K562 (cell line): ENCODE data around the gene APBA2. TPM values are rescaled to one million over a fixed set of nuclear protein-coding genes. Genes with fewer than 3 reads are reported as not detected.

Experiments
- ZKSCAN8 ChIP-seq: fragments of 200-800 bp; sonication (Bioruptor generic); IDR thresholded peaks from 2 replicates; pipeline ENCODE4 v1.6.1; 2016; ENCODE audit warnings: missing genetic modification characterization, missing compliant biosample characterization
- polyA plus RNA-seq, 8 experiments: library from polyadenylated mRNA; depleted of rRNA in 4 of 8; stranded (reverse) in 5 of 8; unstranded in 3 of 8; fragments of >200 nt; fragmentation: Nextera tagmentation in 2 of 8; fragmentation: Illumina TruSeq in 1 of 8; extraction: Ambion mirVana in 2 of 8; extraction: Trizol in 1 of 8; gene quantifications; 2 replicates each; pipeline versions ENCODE4 v1.2.1 to v1.2.3, GENCODE V29; 2011 to 2014; ENCODE audit warnings: inconsistent platforms in 1 of 8, missing spikeins in 1 of 8
- total RNA-seq, 7 experiments: library from RNA; depleted of rRNA in 6 of 7; stranded (reverse); fragments of >200 nt in 6 of 7; fragmentation: Illumina TruSeq in 2 of 7; extraction: Trizol in 2 of 7; gene quantifications; 2 replicates each; pipeline versions ENCODE4 v1.2.1 to v1.2.3, GENCODE V29; 2011 to 2021; ENCODE audit warnings: low replicate concordance in 1 of 7
- TF ChIP-seq, protein P1 (sequence below), 2 experiments: IDR thresholded peaks; 2 replicates each; pipeline ENCODE4 v1.6.1; 2012; ENCODE audit warnings: improper control_type of control experiment in 2 of 2, low read depth in 2 of 2, low read length in 2 of 2, borderline replicate concordance in 1 of 2
- TF ChIP-seq, protein P2 (sequence below): fragments of 450-650 bp; IDR thresholded peaks from 2 replicates; pipeline ENCODE4 v1.6.1; 2016; ENCODE audit warnings: mild to moderate bottlenecking, moderate library complexity

The APBA2 gene
- total and polyA plus RNA-seq, 9 of the 15 experiments (the other 6 are each of a cell fraction or from before 2014, with no cell fraction given) = 0.24 to 40.9 (median 25.2) TPM

DNA sequence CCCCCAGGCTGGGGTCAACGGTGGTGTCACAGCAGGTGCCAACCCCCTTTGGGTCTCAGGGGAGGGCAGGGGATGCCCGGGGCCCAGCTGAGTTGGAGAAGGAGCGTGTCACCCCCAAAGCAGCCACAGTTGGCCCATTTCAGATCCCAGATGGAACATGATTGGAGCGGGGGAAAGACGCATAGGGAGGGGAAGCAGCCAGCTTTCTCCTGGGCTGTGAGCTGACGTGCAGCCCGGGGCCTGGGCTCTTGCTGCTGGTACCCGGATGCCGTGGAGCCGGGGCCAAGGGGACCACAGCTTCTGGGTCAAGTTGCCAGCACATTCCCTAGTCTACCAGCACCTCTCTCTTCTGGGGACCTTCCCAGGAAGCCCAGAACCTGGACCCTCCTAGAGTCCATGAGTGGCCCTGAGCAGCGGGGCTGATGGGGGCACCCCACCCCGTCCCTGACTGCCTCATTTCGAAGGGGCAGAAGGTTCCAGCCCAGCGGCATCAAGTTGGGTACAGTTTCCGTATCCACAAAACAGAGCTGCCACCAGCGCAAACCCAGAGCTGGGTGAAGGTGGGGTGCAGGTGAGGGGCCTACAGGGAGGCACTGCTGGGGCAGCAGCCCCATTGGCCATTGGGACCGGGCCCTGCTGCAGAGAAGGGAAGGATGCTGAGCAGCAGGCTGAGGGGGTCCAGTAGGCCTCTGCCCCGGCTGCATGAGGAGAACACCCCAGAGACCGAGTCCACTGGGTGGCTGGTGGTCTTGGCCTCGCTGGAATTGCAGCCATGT, 235.0 kb downstream of the APBA2 start (continued):
- TF ChIP-seq, protein P1, sequence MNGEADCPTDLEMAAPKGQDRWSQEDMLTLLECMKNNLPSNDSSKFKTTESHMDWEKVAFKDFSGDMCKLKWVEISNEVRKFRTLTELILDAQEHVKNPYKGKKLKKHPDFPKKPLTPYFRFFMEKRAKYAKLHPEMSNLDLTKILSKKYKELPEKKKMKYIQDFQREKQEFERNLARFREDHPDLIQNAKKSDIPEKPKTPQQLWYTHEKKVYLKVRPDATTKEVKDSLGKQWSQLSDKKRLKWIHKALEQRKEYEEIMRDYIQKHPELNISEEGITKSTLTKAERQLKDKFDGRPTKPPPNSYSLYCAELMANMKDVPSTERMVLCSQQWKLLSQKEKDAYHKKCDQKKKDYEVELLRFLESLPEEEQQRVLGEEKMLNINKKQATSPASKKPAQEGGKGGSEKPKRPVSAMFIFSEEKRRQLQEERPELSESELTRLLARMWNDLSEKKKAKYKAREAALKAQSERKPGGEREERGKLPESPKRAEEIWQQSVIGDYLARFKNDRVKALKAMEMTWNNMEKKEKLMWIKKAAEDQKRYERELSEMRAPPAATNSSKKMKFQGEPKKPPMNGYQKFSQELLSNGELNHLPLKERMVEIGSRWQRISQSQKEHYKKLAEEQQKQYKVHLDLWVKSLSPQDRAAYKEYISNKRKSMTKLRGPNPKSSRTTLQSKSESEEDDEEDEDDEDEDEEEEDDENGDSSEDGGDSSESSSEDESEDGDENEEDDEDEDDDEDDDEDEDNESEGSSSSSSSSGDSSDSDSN (IDR thresholded peaks at IDR 0.05; ENCODE audit: borderline replicate concordance in 1 of 2, low read depth in 2 of 2, low read length in 2 of 2) = no peak
- TF ChIP-seq ZKSCAN8 (CRISPR knock-in tag) = no peak
- TF ChIP-seq, protein P2, sequence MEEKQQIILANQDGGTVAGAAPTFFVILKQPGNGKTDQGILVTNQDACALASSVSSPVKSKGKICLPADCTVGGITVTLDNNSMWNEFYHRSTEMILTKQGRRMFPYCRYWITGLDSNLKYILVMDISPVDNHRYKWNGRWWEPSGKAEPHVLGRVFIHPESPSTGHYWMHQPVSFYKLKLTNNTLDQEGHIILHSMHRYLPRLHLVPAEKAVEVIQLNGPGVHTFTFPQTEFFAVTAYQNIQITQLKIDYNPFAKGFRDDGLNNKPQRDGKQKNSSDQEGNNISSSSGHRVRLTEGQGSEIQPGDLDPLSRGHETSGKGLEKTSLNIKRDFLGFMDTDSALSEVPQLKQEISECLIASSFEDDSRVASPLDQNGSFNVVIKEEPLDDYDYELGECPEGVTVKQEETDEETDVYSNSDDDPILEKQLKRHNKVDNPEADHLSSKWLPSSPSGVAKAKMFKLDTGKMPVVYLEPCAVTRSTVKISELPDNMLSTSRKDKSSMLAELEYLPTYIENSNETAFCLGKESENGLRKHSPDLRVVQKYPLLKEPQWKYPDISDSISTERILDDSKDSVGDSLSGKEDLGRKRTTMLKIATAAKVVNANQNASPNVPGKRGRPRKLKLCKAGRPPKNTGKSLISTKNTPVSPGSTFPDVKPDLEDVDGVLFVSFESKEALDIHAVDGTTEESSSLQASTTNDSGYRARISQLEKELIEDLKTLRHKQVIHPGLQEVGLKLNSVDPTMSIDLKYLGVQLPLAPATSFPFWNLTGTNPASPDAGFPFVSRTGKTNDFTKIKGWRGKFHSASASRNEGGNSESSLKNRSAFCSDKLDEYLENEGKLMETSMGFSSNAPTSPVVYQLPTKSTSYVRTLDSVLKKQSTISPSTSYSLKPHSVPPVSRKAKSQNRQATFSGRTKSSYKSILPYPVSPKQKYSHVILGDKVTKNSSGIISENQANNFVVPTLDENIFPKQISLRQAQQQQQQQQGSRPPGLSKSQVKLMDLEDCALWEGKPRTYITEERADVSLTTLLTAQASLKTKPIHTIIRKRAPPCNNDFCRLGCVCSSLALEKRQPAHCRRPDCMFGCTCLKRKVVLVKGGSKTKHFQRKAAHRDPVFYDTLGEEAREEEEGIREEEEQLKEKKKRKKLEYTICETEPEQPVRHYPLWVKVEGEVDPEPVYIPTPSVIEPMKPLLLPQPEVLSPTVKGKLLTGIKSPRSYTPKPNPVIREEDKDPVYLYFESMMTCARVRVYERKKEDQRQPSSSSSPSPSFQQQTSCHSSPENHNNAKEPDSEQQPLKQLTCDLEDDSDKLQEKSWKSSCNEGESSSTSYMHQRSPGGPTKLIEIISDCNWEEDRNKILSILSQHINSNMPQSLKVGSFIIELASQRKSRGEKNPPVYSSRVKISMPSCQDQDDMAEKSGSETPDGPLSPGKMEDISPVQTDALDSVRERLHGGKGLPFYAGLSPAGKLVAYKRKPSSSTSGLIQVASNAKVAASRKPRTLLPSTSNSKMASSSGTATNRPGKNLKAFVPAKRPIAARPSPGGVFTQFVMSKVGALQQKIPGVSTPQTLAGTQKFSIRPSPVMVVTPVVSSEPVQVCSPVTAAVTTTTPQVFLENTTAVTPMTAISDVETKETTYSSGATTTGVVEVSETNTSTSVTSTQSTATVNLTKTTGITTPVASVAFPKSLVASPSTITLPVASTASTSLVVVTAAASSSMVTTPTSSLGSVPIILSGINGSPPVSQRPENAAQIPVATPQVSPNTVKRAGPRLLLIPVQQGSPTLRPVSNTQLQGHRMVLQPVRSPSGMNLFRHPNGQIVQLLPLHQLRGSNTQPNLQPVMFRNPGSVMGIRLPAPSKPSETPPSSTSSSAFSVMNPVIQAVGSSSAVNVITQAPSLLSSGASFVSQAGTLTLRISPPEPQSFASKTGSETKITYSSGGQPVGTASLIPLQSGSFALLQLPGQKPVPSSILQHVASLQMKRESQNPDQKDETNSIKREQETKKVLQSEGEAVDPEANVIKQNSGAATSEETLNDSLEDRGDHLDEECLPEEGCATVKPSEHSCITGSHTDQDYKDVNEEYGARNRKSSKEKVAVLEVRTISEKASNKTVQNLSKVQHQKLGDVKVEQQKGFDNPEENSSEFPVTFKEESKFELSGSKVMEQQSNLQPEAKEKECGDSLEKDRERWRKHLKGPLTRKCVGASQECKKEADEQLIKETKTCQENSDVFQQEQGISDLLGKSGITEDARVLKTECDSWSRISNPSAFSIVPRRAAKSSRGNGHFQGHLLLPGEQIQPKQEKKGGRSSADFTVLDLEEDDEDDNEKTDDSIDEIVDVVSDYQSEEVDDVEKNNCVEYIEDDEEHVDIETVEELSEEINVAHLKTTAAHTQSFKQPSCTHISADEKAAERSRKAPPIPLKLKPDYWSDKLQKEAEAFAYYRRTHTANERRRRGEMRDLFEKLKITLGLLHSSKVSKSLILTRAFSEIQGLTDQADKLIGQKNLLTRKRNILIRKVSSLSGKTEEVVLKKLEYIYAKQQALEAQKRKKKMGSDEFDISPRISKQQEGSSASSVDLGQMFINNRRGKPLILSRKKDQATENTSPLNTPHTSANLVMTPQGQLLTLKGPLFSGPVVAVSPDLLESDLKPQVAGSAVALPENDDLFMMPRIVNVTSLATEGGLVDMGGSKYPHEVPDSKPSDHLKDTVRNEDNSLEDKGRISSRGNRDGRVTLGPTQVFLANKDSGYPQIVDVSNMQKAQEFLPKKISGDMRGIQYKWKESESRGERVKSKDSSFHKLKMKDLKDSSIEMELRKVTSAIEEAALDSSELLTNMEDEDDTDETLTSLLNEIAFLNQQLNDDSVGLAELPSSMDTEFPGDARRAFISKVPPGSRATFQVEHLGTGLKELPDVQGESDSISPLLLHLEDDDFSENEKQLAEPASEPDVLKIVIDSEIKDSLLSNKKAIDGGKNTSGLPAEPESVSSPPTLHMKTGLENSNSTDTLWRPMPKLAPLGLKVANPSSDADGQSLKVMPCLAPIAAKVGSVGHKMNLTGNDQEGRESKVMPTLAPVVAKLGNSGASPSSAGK = no peak
